Measurements from ENCODE around the gene MPPED1. TPM values are rescaled to one million over a fixed set of nuclear protein-coding genes. Genes with fewer than 3 reads are reported as not detected.

MPPED1 gene
- total and polyA plus RNA-seq, 4 donors = 0.89 to 6.5 (median 4.1) TPM

GRCh38 chr22:43501878-43502277 lies 90.1 kb downstream of the MPPED1 start:
- no peak overlapping the region for H3K4me3 ChIP-seq (ENCODE audit: low read depth in 1 of 3, low read length in 3 of 3)
- H3K9me3 ChIP-seq (ENCODE audit: control insufficient read depth in 4 of 4, low read length in 3 of 4) = no peaks in the 10 kb centered on the region
- TF ChIP-seq FOXA1 (IDR thresholded peaks at IDR 0.05) (no peak), ATF3 (IDR thresholded peaks at IDR 0.05) (no peak), REST (IDR thresholded peaks at IDR 0.05) (no peak), ZBTB33 (IDR thresholded peaks at IDR 0.05) (no peak), FOXA2 (IDR thresholded peaks at IDR 0.05) (no peak), SP1 (IDR thresholded peaks at IDR 0.05) (no peak)
- no peak overlapping the region for H3K9ac ChIP-seq (ENCODE audit: low read depth in 1 of 2, low read length in 2 of 2)
- peaks cover 4 to 30% (median 8%) of the 10 kb centered on the region in 4 donors for H3K36me3 ChIP-seq (ENCODE audit: control insufficient read depth in 4 of 4, insufficient read depth in 3 of 4, low read depth in 1 of 4, low read length in 3 of 4)
- H3K27ac ChIP-seq (ENCODE audit: low read depth in 1 of 2, low read length in 2 of 2) = no peak overlapping the region
- WGBS = 79% methylated on average over 11 of the region's 11 CpGs
- no peak for DNase-seq (ENCODE audit: low spot score)
- H3K4me1 ChIP-seq (ENCODE audit: control insufficient read depth in 4 of 4, insufficient read depth in 4 of 4, low read length in 3 of 4) = no peaks in the 10 kb centered on the region
- no peaks in the 10 kb centered on the region for H3K27me3 ChIP-seq (ENCODE audit: control insufficient read depth in 4 of 4, insufficient read depth in 4 of 4, low read length in 3 of 4)

- Histone ChIP-seq H3K9ac (ENCODE audit: low read depth in 1 of 2, low read length in 2 of 2) (no peak overlapping the region), H3K9me3 (ENCODE audit: control insufficient read depth in 4 of 4, low read length in 3 of 4) (no peaks in the 10 kb centered on the region), H3K36me3 (ENCODE audit: control insufficient read depth in 4 of 4, insufficient read depth in 3 of 4, low read depth in 1 of 4, low read length in 3 of 4) (peaks cover 4 to 34% (median 8%) of the 10 kb centered on the region in 4 donors), H3K27ac (ENCODE audit: low read depth in 1 of 2, low read length in 2 of 2) (no peak overlapping the region), H3K4me3 (ENCODE audit: low read depth in 1 of 3, low read length in 3 of 3) (no peak overlapping the region), H3K27me3 (ENCODE audit: control insufficient read depth in 4 of 4, insufficient read depth in 4 of 4, low read length in 3 of 4) (no peaks in the 10 kb centered on the region), H3K4me1 (ENCODE audit: control insufficient read depth in 4 of 4, insufficient read depth in 4 of 4, low read length in 3 of 4) (no peaks in the 10 kb centered on the region)
- WGBS = 91% methylated on average over 20 of the region's 20 CpGs
- no peak for TF ChIP-seq EGR1 (IDR thresholded peaks at IDR 0.05; ENCODE audit: low read depth in 2 of 2)
- TF ChIP-seq YY1 (IDR thresholded peaks at IDR 0.05) = no peak
- no peak for TF ChIP-seq MAX (IDR thresholded peaks at IDR 0.05)
- TF ChIP-seq HNF4A (conservative IDR thresholded peaks at IDR 0.05) = no peak
- TF ChIP-seq HNF4G (IDR thresholded peaks at IDR 0.05) = no peak
- no peak for TF ChIP-seq ATF3 (IDR thresholded peaks at IDR 0.05)
- no peak for TF ChIP-seq FOXA1 (IDR thresholded peaks at IDR 0.05)
- no peak for TF ChIP-seq CTCF (IDR thresholded peaks at IDR 0.05; ENCODE audit: low read depth, low read length, missing input control)
- DNase-seq (ENCODE audit: low spot score) = no peak
Measured at GRCh38 chr22:43502306-43502874, 90.6 kb downstream of the MPPED1 start.

Measured in liver (tissue), 9 donors.